Nephron (organoid): ENCODE measurements around the gene SLC11A1.
A peak's percentile ranks its signal among the peaks of the same experiment; 100 is the strongest.

Experiments used
- H3K27ac Mint-ChIP-seq, 3 experiments: 2 replicates each; pipeline ENCODE4 v1.8.0; 2020; ENCODE audit warnings: mixed read lengths in 3 of 3, mild to moderate bottlenecking in 2 of 3, moderate library complexity in 1 of 3
- H3K27me3 Mint-ChIP-seq: 2 replicates; pipeline ENCODE4 v1.8.0; 2021; ENCODE audit warnings: low read depth, mild to moderate bottlenecking, moderate library complexity, mixed read lengths
- H3K36me3 Mint-ChIP-seq: 2 replicates; pipeline ENCODE4 v1.8.0; 2020; ENCODE audit warnings: low read depth, mixed read lengths
- H3K4me1 Mint-ChIP-seq: 2 replicates; pipeline ENCODE4 v1.8.0; 2020; ENCODE audit warnings: mixed read lengths
- H3K4me3 Mint-ChIP-seq, 3 experiments: 2 replicates each; pipeline ENCODE4 v1.8.0; 2020; ENCODE audit warnings: mild to moderate bottlenecking in 3 of 3, mixed read lengths in 3 of 3, moderate library complexity in 2 of 3
- H3K9me3 Mint-ChIP-seq: 2 replicates; pipeline ENCODE4 v1.8.0; 2020; ENCODE audit warnings: mixed read lengths
- CTCF ChIP-seq, 3 experiments: fragments of 200-600 bp; sonication (generic); IDR thresholded peaks; one replicate each; pipeline ENCODE4 v1.5.0; 2021; ENCODE audit warnings: antibody characterized with exemption in 3 of 3; ENCODE audit not compliant: unreplicated experiment in 3 of 3

SLC11A1 gene

GRCh38 chr2:218384975-218385374 is 2.9 kb downstream of the SLC11A1 start:
- Mint-ChIP-seq H3K27ac (no peak overlapping the region), H3K9me3 (no peaks in the 10 kb centered on the region), H3K4me1 (peaks cover 5% of the 10 kb centered on the region), H3K4me3 (no peak overlapping the region), H3K27me3 (peaks cover 9% of the 10 kb centered on the region), H3K36me3 (no peaks in the 10 kb centered on the region)
- no peak for TF ChIP-seq CTCF (IDR thresholded peaks at IDR 0.05; ENCODE audit: unreplicated experiment in 3 of 3)

- no peak for TF ChIP-seq CTCF (IDR thresholded peaks at IDR 0.05; ENCODE audit: unreplicated experiment in 3 of 3)
- peak overlapping the region; percentile 67 to 75 (median 70) for H3K4me3 Mint-ChIP-seq
- no peaks in the 10 kb centered on the region for H3K36me3 Mint-ChIP-seq
- no peaks in the 10 kb centered on the region for H3K9me3 Mint-ChIP-seq
- peaks cover 5% of the 10 kb centered on the region for H3K4me1 Mint-ChIP-seq
- H3K27me3 Mint-ChIP-seq = peaks cover 7% of the 10 kb centered on the region
- H3K27ac Mint-ChIP-seq = peak overlapping the region; percentile 19 to 70 (median 63)
Observed at GRCh38 chr2:218386505-218387368, 4.7 kb downstream of the SLC11A1 start.

- TF ChIP-seq CTCF (IDR thresholded peaks at IDR 0.05; ENCODE audit: unreplicated experiment in 3 of 3) = no peak
- no peaks in the 10 kb centered on the region for H3K36me3 Mint-ChIP-seq
- peaks cover 5% of the 10 kb centered on the region for H3K27me3 Mint-ChIP-seq
- H3K4me1 Mint-ChIP-seq = peaks cover 5% of the 10 kb centered on the region
- peak overlapping the region; percentile 67 to 75 (median 70) for H3K4me3 Mint-ChIP-seq
- H3K9me3 Mint-ChIP-seq = no peaks in the 10 kb centered on the region
- peak overlapping the region; percentile 19 to 70 (median 63) for H3K27ac Mint-ChIP-seq
Observed at GRCh38 chr2:218387369-218388194, 5.5 kb downstream of the SLC11A1 start.

GRCh38 chr2:218389333-218390150 is 7.5 kb downstream of the SLC11A1 start:
- no peak for TF ChIP-seq CTCF (IDR thresholded peaks at IDR 0.05; ENCODE audit: unreplicated experiment in 3 of 3)
- H3K27ac Mint-ChIP-seq = peak overlapping the region; percentile 7 to 66 (median 25)
- H3K27me3 Mint-ChIP-seq = no peaks in the 10 kb centered on the region
- H3K9me3 Mint-ChIP-seq = no peaks in the 10 kb centered on the region
- no peak overlapping the region for H3K4me3 Mint-ChIP-seq
- no peaks in the 10 kb centered on the region for H3K36me3 Mint-ChIP-seq
- H3K4me1 Mint-ChIP-seq = peaks cover 5% of the 10 kb centered on the region

GRCh38 chr2:218391202-218391601 is 9.1 kb downstream of the SLC11A1 start:
- Mint-ChIP-seq H3K4me3 (no peak overlapping the region), H3K36me3 (no peaks in the 10 kb centered on the region), H3K4me1 (peaks cover 10% of the 10 kb centered on the region), H3K9me3 (no peaks in the 10 kb centered on the region), H3K27ac (no peak overlapping the region), H3K27me3 (peaks cover 5% of the 10 kb centered on the region)
- TF ChIP-seq CTCF (IDR thresholded peaks at IDR 0.05; ENCODE audit: unreplicated experiment in 3 of 3) = no peak
